ENCODE data around the gene OR2A42.
"Not testable (repeated sequence)": the region's sequence is repeated elsewhere in the genome, so short reads cannot be mapped to it uniquely, and the experiment has no call there.

DNA sequence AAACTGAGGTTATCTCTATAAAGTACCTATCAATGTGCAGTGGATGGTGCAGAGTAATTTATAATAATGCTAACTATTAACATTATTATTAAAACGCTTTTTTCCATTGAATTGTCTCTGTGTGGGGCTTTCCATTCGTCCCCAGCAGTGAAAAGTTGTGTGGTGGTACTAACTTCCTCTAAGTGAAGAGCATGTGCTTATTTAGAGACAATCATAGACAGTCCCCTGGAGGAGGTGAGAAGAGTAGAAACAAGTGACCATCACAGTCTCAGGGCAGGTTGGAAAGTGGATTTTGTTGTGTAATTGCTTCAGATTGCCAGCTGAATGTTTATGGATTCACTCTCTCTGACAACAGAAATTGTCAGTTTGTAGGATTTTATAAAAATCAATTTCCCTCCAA lies 8.4 kb downstream of the OR2A42 start:
- TF ChIP-seq EZH2phosphoT487 (IDR thresholded peaks at IDR 0.05; ENCODE audit: low read depth, severe bottlenecking, unreplicated experiment); EZH2 (IDR thresholded peaks at IDR 0.05; ENCODE audit: borderline replicate concordance): not testable (repeated sequence)
- TF ChIP-seq, protein P1, sequence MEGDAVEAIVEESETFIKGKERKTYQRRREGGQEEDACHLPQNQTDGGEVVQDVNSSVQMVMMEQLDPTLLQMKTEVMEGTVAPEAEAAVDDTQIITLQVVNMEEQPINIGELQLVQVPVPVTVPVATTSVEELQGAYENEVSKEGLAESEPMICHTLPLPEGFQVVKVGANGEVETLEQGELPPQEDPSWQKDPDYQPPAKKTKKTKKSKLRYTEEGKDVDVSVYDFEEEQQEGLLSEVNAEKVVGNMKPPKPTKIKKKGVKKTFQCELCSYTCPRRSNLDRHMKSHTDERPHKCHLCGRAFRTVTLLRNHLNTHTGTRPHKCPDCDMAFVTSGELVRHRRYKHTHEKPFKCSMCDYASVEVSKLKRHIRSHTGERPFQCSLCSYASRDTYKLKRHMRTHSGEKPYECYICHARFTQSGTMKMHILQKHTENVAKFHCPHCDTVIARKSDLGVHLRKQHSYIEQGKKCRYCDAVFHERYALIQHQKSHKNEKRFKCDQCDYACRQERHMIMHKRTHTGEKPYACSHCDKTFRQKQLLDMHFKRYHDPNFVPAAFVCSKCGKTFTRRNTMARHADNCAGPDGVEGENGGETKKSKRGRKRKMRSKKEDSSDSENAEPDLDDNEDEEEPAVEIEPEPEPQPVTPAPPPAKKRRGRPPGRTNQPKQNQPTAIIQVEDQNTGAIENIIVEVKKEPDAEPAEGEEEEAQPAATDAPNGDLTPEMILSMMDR (IDR thresholded peaks at IDR 0.05; ENCODE audit: poor library complexity) = not testable (repeated sequence)
